H9 (cell line): ENCODE measurements around the gene TMEM91. TPM values are rescaled to one million over a fixed set of nuclear protein-coding genes. Genes with fewer than 3 reads are reported as not detected.

ENCODE experiments used
- DNase-seq: peaks from one replicate; pipeline ENCODE4 v3.0.0-alpha.2; 2017
- H2AFZ ChIP-seq: one replicate; pipeline ENCODE4 v1.6.1; 2013; ENCODE audit warnings: mild to moderate bottlenecking, low read length, control low read depth, moderate library complexity
- H2AK5ac ChIP-seq: 2 replicates; pipeline ENCODE4 v1.6.1; 2013; ENCODE audit warnings: low read length, control low read depth, mixed read lengths; ENCODE audit not compliant: insufficient read length
- H2BK120ac ChIP-seq: one replicate; pipeline ENCODE4 v1.6.1; 2013; ENCODE audit warnings: low read depth, mild to moderate bottlenecking, low read length, control low read depth, inconsistent platforms; ENCODE audit not compliant: poor library complexity, severe bottlenecking
- H2BK12ac ChIP-seq: 2 replicates; pipeline ENCODE4 v1.6.1; 2013; ENCODE audit warnings: low read length, control low read depth, mixed read lengths, low read depth; ENCODE audit not compliant: insufficient read length
- H2BK15ac ChIP-seq: 2 replicates; pipeline ENCODE4 v1.6.1; 2013; ENCODE audit warnings: low read depth, low read length, control low read depth
- H2BK20ac ChIP-seq: one replicate; pipeline ENCODE4 v1.6.1; 2013; ENCODE audit warnings: low read depth, mild to moderate bottlenecking, low read length, control low read depth, inconsistent platforms; ENCODE audit not compliant: poor library complexity, severe bottlenecking
- H2BK5ac ChIP-seq: 2 replicates; pipeline ENCODE4 v1.6.1; 2013; ENCODE audit warnings: low read length, control low read depth, mixed read lengths; ENCODE audit not compliant: insufficient read length
- H3K14ac ChIP-seq: 2 replicates; pipeline ENCODE4 v1.6.1; 2013; ENCODE audit warnings: low read length, control low read depth; ENCODE audit not compliant: insufficient read depth
- H3K18ac ChIP-seq: 2 replicates; pipeline ENCODE4 v1.6.1; 2013; ENCODE audit warnings: low read depth, mild to moderate bottlenecking, mixed read lengths, low read length, control low read depth; ENCODE audit not compliant: insufficient read length
- H3K23ac ChIP-seq: 2 replicates; pipeline ENCODE4 v1.6.1; 2013; ENCODE audit warnings: low read length, control low read depth, mixed read lengths, low read depth; ENCODE audit not compliant: insufficient read length
- H3K23me2 ChIP-seq: 2 replicates; pipeline ENCODE4 v1.6.1; 2013; ENCODE audit warnings: low read depth, mild to moderate bottlenecking, mixed read lengths, low read length, control low read depth; ENCODE audit not compliant: insufficient read length, poor library complexity, severe bottlenecking
- H3K27ac ChIP-seq: 2 replicates; pipeline ENCODE4 v1.5.1; 2013; ENCODE audit warnings: low read length, control low read depth, mixed read lengths, low read depth; ENCODE audit not compliant: insufficient read length
- H3K27me3 ChIP-seq: 2 replicates; pipeline ENCODE4 v1.6.1; 2013; ENCODE audit warnings: low read length, control low read depth, inconsistent platforms; ENCODE audit not compliant: insufficient read depth
- H3K4ac ChIP-seq: 2 replicates; pipeline ENCODE4 v1.6.1; 2013; ENCODE audit warnings: low read depth, mild to moderate bottlenecking, control low read depth, inconsistent platforms, low read length, moderate library complexity
- H3K4me1 ChIP-seq: 2 replicates; pipeline ENCODE4 v1.6.1; 2013; ENCODE audit warnings: low read length, control low read depth, inconsistent platforms; ENCODE audit not compliant: insufficient read depth
- H3K4me2 ChIP-seq: 2 replicates; pipeline ENCODE4 v1.6.1; 2013; ENCODE audit warnings: low read length, control low read depth, mixed read lengths; ENCODE audit not compliant: insufficient read length, insufficient read depth
- H3K56ac ChIP-seq: 2 replicates; pipeline ENCODE4 v1.6.1; 2013; ENCODE audit warnings: low read depth, mild to moderate bottlenecking, mixed read lengths, low read length, control low read depth; ENCODE audit not compliant: insufficient read length
- H3K79me1 ChIP-seq: 2 replicates; pipeline ENCODE4 v1.6.1; 2013; ENCODE audit warnings: low read depth, mild to moderate bottlenecking, moderate library complexity, low read length, control low read depth, inconsistent platforms; ENCODE audit not compliant: insufficient read depth, poor library complexity, severe bottlenecking
- H3K79me2 ChIP-seq: 2 replicates; pipeline ENCODE4 v1.6.1; 2013; ENCODE audit warnings: low read length, control low read depth, inconsistent platforms; ENCODE audit not compliant: insufficient read depth
- H3K9ac ChIP-seq: 2 replicates; pipeline ENCODE4 v1.6.1; 2013; ENCODE audit warnings: low read length, control low read depth, mixed read lengths; ENCODE audit not compliant: insufficient read length; ENCODE audit errors: extremely low read depth
- H3K9me3 ChIP-seq: one replicate; pipeline ENCODE4 v1.6.1; 2013; ENCODE audit warnings: low read depth, low read length, inconsistent platforms; ENCODE audit not compliant: control insufficient read depth
- H3T11ph ChIP-seq: one replicate; pipeline ENCODE4 v1.6.1; 2013; ENCODE audit warnings: mild to moderate bottlenecking, low read length, control low read depth, inconsistent platforms
- H4K20me1 ChIP-seq: one replicate; pipeline ENCODE4 v1.6.1; 2013; ENCODE audit not compliant: control insufficient read depth, insufficient read length, insufficient read depth
- H4K5ac ChIP-seq: 2 replicates; pipeline ENCODE4 v1.6.1; 2013; ENCODE audit warnings: low read depth, mild to moderate bottlenecking, mixed read lengths, low read length, control low read depth; ENCODE audit not compliant: insufficient read length
- H4K8ac ChIP-seq: replicated peaks from 2 replicates; pipeline ENCODE4 v1.6.1; 2013; ENCODE audit warnings: low read length, control low read depth, mixed read lengths, low read depth; ENCODE audit not compliant: insufficient read length
- H4K91ac ChIP-seq: 2 replicates; pipeline ENCODE4 v1.6.1; 2013; ENCODE audit warnings: low read depth, mild to moderate bottlenecking, moderate library complexity, mixed read lengths, low read length, control low read depth; ENCODE audit not compliant: insufficient read length
- H3K27ac Mint-ChIP-seq, 3 experiments: 2 replicates in 2 of 3; 3 replicates in 1 of 3; pipeline ENCODE4 v1.8.0; 2020 to 2021; ENCODE audit warnings: mixed read lengths in 3 of 3, mild to moderate bottlenecking in 1 of 3, moderate library complexity in 1 of 3
- H3K27me3 Mint-ChIP-seq: 2 replicates; pipeline ENCODE4 v1.8.0; 2021; ENCODE audit warnings: low read depth, mild to moderate bottlenecking, moderate library complexity, mixed read lengths
- H3K36me3 Mint-ChIP-seq, 3 experiments: 2 replicates in 2 of 3; 3 replicates in 1 of 3; pipeline ENCODE4 v1.8.0; 2020 to 2021; ENCODE audit warnings: low read depth in 3 of 3, mixed read lengths in 3 of 3; ENCODE audit not compliant: insufficient read depth in 1 of 3
- H3K4me1 Mint-ChIP-seq, 2 experiments: 2 replicates each; pipeline ENCODE4 v1.8.0; 2020; ENCODE audit warnings: mixed read lengths in 2 of 2
- H3K4me3 Mint-ChIP-seq, 2 experiments: 2 replicates in 1 of 2; 3 replicates in 1 of 2; pipeline ENCODE4 v1.8.0; 2020 to 2021; ENCODE audit warnings: mild to moderate bottlenecking in 2 of 2, mixed read lengths in 2 of 2, moderate library complexity in 1 of 2
- H3K9me3 Mint-ChIP-seq, 2 experiments: 2 replicates in 1 of 2; 3 replicates in 1 of 2; pipeline ENCODE4 v1.8.0; 2020; ENCODE audit warnings: mild to moderate bottlenecking in 2 of 2, mixed read lengths in 2 of 2, moderate library complexity in 1 of 2
- WGBS: extraction: QIAGEN DNeasy Blood & Tissue Kit; methylation state at CpG from one replicate; pipeline ENCODE4 v1.1.7; 2013; ENCODE audit warnings: missing lambda C conversion rate, low lambda C conversion rate, mixed read lengths; ENCODE audit not compliant: insufficient read length; ENCODE audit errors: extremely low coverage; 5-methylcytosine and 5-hydroxymethylcytosine counted together
- total RNA-seq: library from RNA; stranded (reverse); gene quantifications from 2 replicates; pipeline ENCODE4 v1.2.1, GENCODE V29; 2021
- TF ChIP-seq, protein P1 (sequence below): fragments of 200-600 bp; sonication (generic); conservative IDR thresholded peaks from 3 replicates; pipeline ENCODE4 v1.8.0; 2021; ENCODE audit warnings: antibody characterized with exemption, mild to moderate bottlenecking

The TMEM91 gene
- total RNA-seq, 1 experiment from 2014 or later: 5.7 TPM

DNA sequence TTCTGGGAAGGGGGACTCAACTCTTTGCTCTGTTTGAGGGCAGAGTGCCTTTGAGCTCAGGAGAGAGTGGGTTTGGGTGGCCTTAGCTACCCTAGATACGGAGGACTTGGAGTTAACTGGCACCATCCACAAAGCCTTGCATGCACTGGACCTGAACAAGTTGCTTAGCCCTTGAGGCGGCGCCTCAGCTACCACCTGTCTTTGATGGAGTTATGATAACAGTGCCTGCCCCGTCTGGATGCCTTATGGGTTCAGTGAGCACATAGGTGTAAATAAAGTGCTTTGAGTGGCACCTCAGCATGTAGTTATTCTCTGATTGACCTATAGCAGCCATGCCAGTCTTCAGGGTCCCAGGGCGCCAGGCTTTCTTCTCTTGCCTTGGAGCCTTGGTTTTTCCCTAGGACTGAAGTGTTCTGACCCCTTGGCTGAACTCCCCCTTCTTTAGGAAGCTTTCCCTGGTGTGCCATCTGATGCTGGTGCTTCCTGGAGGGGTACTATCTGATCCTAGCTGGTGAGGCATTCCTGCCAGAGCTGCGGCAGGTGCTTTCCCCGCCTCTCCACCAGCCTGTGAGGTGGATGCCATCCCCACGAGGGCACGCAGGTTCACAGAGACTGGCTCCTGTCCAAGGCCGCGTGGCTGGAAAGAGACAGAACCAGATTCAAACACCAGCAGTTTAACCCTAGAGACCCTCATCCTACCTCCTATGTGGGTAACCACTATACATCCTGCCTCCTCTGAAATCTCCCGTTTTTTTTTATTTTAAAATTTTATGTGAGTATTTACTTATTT is 27.0 kb downstream of the TMEM91 start:
- Histone ChIP-seq H3K4ac (no peak overlapping the region), H3K9ac (no peak overlapping the region), H3K27me3 (no peaks in the 10 kb centered on the region), H3T11ph (no peak overlapping the region), H3K23me2 (peaks cover 2% of the 10 kb centered on the region), H2AK5ac (no peak overlapping the region), H4K5ac (no peak overlapping the region), H2BK120ac (no peak overlapping the region), H3K4me2 (no peak overlapping the region), H4K91ac (no peak overlapping the region), H3K4me1 (no peaks in the 10 kb centered on the region), H4K20me1 (peaks cover 3% of the 10 kb centered on the region), H2AFZ (no peak overlapping the region), H3K14ac (no peak overlapping the region), H3K9me3 (no peaks in the 10 kb centered on the region), H3K23ac (no peak overlapping the region), H3K18ac (no peak overlapping the region), H2BK5ac (no peak overlapping the region), H2BK12ac (no peak overlapping the region), H3K79me2 (no peaks in the 10 kb centered on the region), H3K56ac (no peak overlapping the region), H4K8ac (no peak overlapping the region), H3K27ac (no peak overlapping the region), H3K79me1 (peaks cover 6% of the 10 kb centered on the region), H2BK20ac (no peak overlapping the region), H2BK15ac (no peak overlapping the region)
- Mint-ChIP-seq H3K27me3 (no peaks in the 10 kb centered on the region; the same call in 1 of the 2 replicates), H3K36me3 (peaks cover 0 to 1% (median 0%) of the 10 kb centered on the region in 3 experiments; a peak in 2 of 7 replicates), H3K9me3 (no peaks in the 10 kb centered on the region), H3K4me3 (no peak overlapping the region), H3K4me1 (peaks cover 15 to 20% of the 10 kb centered on the region in 2 experiments), H3K27ac (no peak overlapping the region; a peak in 1 of 7 replicates)
- TF ChIP-seq, protein P1, sequence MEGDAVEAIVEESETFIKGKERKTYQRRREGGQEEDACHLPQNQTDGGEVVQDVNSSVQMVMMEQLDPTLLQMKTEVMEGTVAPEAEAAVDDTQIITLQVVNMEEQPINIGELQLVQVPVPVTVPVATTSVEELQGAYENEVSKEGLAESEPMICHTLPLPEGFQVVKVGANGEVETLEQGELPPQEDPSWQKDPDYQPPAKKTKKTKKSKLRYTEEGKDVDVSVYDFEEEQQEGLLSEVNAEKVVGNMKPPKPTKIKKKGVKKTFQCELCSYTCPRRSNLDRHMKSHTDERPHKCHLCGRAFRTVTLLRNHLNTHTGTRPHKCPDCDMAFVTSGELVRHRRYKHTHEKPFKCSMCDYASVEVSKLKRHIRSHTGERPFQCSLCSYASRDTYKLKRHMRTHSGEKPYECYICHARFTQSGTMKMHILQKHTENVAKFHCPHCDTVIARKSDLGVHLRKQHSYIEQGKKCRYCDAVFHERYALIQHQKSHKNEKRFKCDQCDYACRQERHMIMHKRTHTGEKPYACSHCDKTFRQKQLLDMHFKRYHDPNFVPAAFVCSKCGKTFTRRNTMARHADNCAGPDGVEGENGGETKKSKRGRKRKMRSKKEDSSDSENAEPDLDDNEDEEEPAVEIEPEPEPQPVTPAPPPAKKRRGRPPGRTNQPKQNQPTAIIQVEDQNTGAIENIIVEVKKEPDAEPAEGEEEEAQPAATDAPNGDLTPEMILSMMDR: no peak
- no CpG with 5 or more reads among the region's 12 CpGs for WGBS
- DNase-seq: no peak
